Tracheal epithelial cell (primary cell): Measurements from ENCODE around the gene ACKR4. TPM values are rescaled to one million over a fixed set of nuclear protein-coding genes. Genes with fewer than 3 reads are reported as not detected.

Experiments used
- total RNA-seq: library from RNA; depleted of rRNA; stranded (reverse); fragments of >200 nt; gene quantifications from 2 replicates; pipeline ENCODE4 v1.2.1, GENCODE V29; 2014

The ACKR4 gene
- 0.24 TPM in 1 of 2 replicates, not detected in the other for total RNA-seq

GRCh38 chr3:132596816-132597433 is at the start of gene ACKR4:
TSS of gene ACKR4 (plus strand) at chr3:132597270. CDS start at chr3:132600398, 3,128 bp downstream.

Other genes starting within 250 kb of the ACKR4 start
- 33.2 and 33.3 TPM in 2 replicates for gene DNAJC13, start 179.8 kb upstream of the ACKR4 start, total RNA-seq
- gene ACAD11, start 62.5 kb downstream of the ACKR4 start, total RNA-seq, result 17.8 and 20.0 TPM in 2 replicates
- gene UBA5, start 63.1 kb downstream of the ACKR4 start, total RNA-seq, result 15.9 and 19.8 TPM in 2 replicates
- 8.7 and 15.9 TPM in 2 replicates for gene NPHP3, start 125.1 kb downstream of the ACKR4 start, total RNA-seq